Omental fat pad (tissue), 4 donors: ENCODE results near the gene FGGY. TPM values are rescaled to one million over a fixed set of nuclear protein-coding genes. Genes with fewer than 3 reads are reported as not detected.

Experiments
- ATAC-seq: fragments of 150-250 bp; one replicate; pipeline ENCODE4 v1.9.1; 2016; ENCODE audit warnings: mild to moderate bottlenecking, moderate library complexity; ENCODE audit not compliant: low FRiP score
- DNase-seq: peaks from one replicate; pipeline ENCODE4 v3.0.0-alpha.2; 2019; ENCODE audit warnings: low spot score
- CTCF ChIP-seq, 3 donors: fragments of 450-650 bp; IDR thresholded peaks; one replicate each; pipeline ENCODE4 v1.5.1; 2016 to 2017; ENCODE audit warnings: antibody characterized with exemption in 3 of 3, mild to moderate bottlenecking in 3 of 3, moderate library complexity in 2 of 3
- total RNA-seq, 4 donors: library from RNA; depleted of rRNA; stranded (reverse); fragments of >200 nt; gene quantifications; one replicate each; pipeline ENCODE4 v1.1.0, GENCODE V29; 2016

Gene FGGY
- total RNA-seq, 4 donors from 2014 or later = 4.9 to 20.6 (median 10.7) TPM

GRCh38 chr1:59356627-59357026 lies 59.7 kb downstream of the FGGY start:
- no peak for TF ChIP-seq CTCF (IDR thresholded peaks at IDR 0.05)
- DNase-seq (no peak), ATAC-seq (no peak)

GRCh38 chr1:59357645-59358320 lies 60.9 kb downstream of the FGGY start:
- TF ChIP-seq CTCF (IDR thresholded peaks at IDR 0.05) = no peak
- no peak for ATAC-seq

GRCh38 chr1:59359325-59359724 lies 62.4 kb downstream of the FGGY start:
- TF ChIP-seq CTCF (IDR thresholded peaks at IDR 0.05) = no peak
- DNase-seq (no peak), ATAC-seq (no peak)

More at GRCh38 chr1:59357645-59358320, 60.9 kb downstream of the FGGY start:
- DNase-seq = no peak

GRCh38 chr1:59360170-59360569 lies 63.3 kb downstream of the FGGY start:
- ATAC-seq (peak; percentile 85), DNase-seq (no peak)
- TF ChIP-seq CTCF (IDR thresholded peaks at IDR 0.05) = no peak

- DNase-seq (no peak), ATAC-seq (no peak)
- no peak for TF ChIP-seq CTCF (IDR thresholded peaks at IDR 0.05)
These were observed 63.8 kb downstream of the FGGY start for GRCh38 chr1:59360729-59361128.

- DNase-seq = no peak
- TF ChIP-seq CTCF (IDR thresholded peaks at IDR 0.05) = no peak
- ATAC-seq = no peak
These were observed 64.9 kb downstream of the FGGY start for GRCh38 chr1:59361766-59362165.

GRCh38 chr1:59364037-59364436 lies 67.1 kb downstream of the FGGY start:
- no peak for ATAC-seq
- no peak for TF ChIP-seq CTCF (IDR thresholded peaks at IDR 0.05)
- no peak for DNase-seq
